HCT116 (cell line): ENCODE results near the gene KRI1.

Experiments
- CTCF ChIP-seq, 3 experiments: fragments of 200-600 bp in 1 of 3; sonication (generic) in 1 of 3; IDR thresholded peaks in 2 of 3; conservative IDR thresholded peaks in 1 of 3; 2 replicates each; pipeline ENCODE4 v1.5.1; 2012 to 2017; ENCODE audit warnings: low read depth in 2 of 3, low read length in 2 of 3, antibody characterized with exemption in 1 of 3, borderline replicate concordance in 1 of 3, control low read depth in 1 of 3, mild to moderate bottlenecking in 1 of 3, mixed read lengths in 1 of 3, mixed run types in 1 of 3, moderate library complexity in 1 of 3; ENCODE audit not compliant: insufficient read depth in 1 of 3
- EGR1 ChIP-seq: IDR thresholded peaks from 2 replicates; pipeline ENCODE4 v1.6.1; 2012; ENCODE audit warnings: low read depth
- ELF1 ChIP-seq: IDR thresholded peaks from 2 replicates; pipeline ENCODE4 v1.6.1; 2012; ENCODE audit warnings: low read depth, borderline replicate concordance
- EZH2 ChIP-seq: fragments of 200-600 bp; sonication (generic); IDR thresholded peaks from 2 replicates; pipeline ENCODE4 v1.6.1; 2017; ENCODE audit warnings: antibody characterized with exemption, mixed run types
- EZH2phosphoT487 ChIP-seq: fragments of 200-600 bp; IDR thresholded peaks from 2 replicates; pipeline ENCODE4 v1.6.1; 2018; ENCODE audit warnings: antibody characterized with exemption, borderline replicate concordance
- FOSL1 ChIP-seq: IDR thresholded peaks from 2 replicates; pipeline ENCODE4 v1.6.1; 2012; ENCODE audit warnings: low read depth
- JUND ChIP-seq: IDR thresholded peaks from 2 replicates; pipeline ENCODE4 v1.6.1; 2012
- MAX ChIP-seq: IDR thresholded peaks from 2 replicates; pipeline ENCODE4 v1.6.1; 2012
- POLR2A ChIP-seq: IDR thresholded peaks from 2 replicates; pipeline ENCODE4 v1.7.0; 2011; ENCODE audit warnings: borderline replicate concordance; ENCODE audit not compliant: insufficient read depth, insufficient read length; ENCODE audit errors: extremely low read depth
- RAD21 ChIP-seq: IDR thresholded peaks from 2 replicates; pipeline ENCODE4 v1.6.1; 2012; ENCODE audit warnings: low read depth, mild to moderate bottlenecking
- REST ChIP-seq: IDR thresholded peaks from 2 replicates; pipeline ENCODE4 v1.6.1; 2012; ENCODE audit warnings: low read depth
- SIN3A ChIP-seq: IDR thresholded peaks from 2 replicates; pipeline ENCODE4 v1.6.1; 2012; ENCODE audit warnings: low read depth
- TCF7L2 ChIP-seq: IDR thresholded peaks from 2 replicates; pipeline ENCODE4 v1.7.0; 2011; ENCODE audit warnings: borderline replicate concordance, inconsistent platforms; ENCODE audit not compliant: insufficient read depth, insufficient read length; ENCODE audit errors: extremely low read depth
- ZNF274 ChIP-seq: fragments of 200-500 bp; sonication (Bioruptor generic); IDR thresholded peaks from 2 replicates; pipeline ENCODE4 v1.6.1; 2014; ENCODE audit warnings: mild to moderate bottlenecking, low read depth, low read length, inconsistent platforms

DNA sequence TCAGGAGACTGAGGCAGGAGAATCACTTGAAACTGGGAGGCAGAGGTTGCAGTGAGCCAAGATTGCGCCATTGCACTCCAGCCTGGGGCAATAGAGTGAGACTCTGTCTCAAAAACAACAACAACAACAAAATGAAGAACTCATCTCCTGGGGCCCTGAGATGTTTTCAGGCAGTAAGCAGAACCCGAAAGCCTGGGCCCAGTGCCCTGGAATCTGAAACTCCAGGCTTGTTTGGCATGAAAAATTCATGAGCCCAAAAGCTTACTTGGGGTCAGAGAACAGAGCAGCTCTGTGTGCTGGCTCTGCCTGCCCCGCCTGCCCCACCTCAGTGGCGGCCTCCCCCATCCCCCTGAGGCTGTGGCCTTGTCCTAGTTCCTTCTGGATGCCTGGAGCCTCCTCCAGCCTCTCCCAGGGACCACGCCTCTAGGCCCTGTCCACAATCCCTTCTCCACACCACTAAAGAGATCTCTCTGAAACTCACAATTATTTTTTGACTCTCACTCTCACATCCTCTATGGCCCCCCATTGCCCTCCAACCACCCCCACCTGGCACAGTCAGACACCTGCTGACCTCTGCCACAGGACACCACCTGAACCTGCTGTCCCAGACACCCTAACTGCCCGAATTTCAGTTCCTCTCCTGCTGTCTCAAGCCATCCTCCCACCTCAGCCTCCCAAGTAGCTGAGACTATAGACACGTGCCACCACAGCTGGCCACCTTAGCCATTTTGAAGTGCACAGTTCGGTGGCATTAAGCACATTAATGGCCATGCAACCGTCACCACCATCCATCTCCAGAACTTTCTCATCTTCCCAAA lies 28.2 kb upstream of the KRI1 start:
- no peak for TF ChIP-seq POLR2A
- TF ChIP-seq REST: no peak
- TF ChIP-seq EGR1: no peak
- no peak for TF ChIP-seq CTCF (IDR thresholded peaks at IDR 0.05 in 2 of 3, conservative IDR thresholded peaks at IDR 0.05 in 1 of 3; ENCODE audit: borderline replicate concordance in 1 of 3, insufficient read depth in 1 of 3, low read depth in 2 of 3, low read length in 2 of 3)
- TF ChIP-seq RAD21: no peak
- no peak for TF ChIP-seq MAX
- TF ChIP-seq TCF7L2: no peak
- no peak for TF ChIP-seq EZH2
- TF ChIP-seq ZNF274: no peak
- TF ChIP-seq ELF1: no peak
- no peak for TF ChIP-seq JUND
- TF ChIP-seq FOSL1: no peak
- no peak for TF ChIP-seq SIN3A
- no peak for TF ChIP-seq EZH2phosphoT487
